Measurements from ENCODE around the gene ALG1. TPM values are rescaled to one million over a fixed set of nuclear protein-coding genes. Genes with fewer than 3 reads are reported as not detected.

Gene ALG1
- polyA plus RNA-seq, 1 donor from 2014 or later, result 13.9 TPM

DNA sequence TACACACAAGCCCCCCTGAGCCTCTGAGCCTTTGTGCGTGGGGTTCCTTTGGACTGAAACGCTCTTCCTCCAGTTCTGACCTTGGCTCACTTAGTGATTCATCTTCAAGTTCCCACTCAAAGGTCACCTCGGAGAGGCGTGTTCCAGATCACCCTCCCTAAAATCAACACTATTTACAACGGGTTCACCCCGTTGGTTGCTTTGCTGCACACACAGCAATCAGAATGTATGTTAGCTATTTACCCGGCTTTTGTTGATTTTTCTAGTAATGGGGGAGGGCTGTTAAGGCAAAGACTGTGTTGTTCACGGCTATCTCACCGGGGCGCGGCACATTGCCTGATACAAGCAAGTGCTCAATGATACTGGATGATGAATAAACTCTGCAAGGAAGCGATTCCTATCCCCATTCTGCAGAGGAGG, 38.9 kb upstream of the ALG1 start:
- Histone ChIP-seq H4K20me1 (ENCODE audit: insufficient read depth) (no peaks in the 10 kb centered on the region), H3K9ac (ENCODE audit: low read length) (peak overlapping the region; percentile 69), H3K79me2 (replicated peaks; ENCODE audit: insufficient read depth, low read length) (no peaks in the 10 kb centered on the region), H3K9me2 (ENCODE audit: insufficient read depth, low read length) (no peaks in the 10 kb centered on the region), H3F3A (ENCODE audit: insufficient read depth, low read length, poor library complexity, severe bottlenecking) (no peaks in the 10 kb centered on the region), H3K27me3 (ENCODE audit: insufficient read depth, low read depth, low read length) (no peaks in the 10 kb centered on the region), H3K4me3 (ENCODE audit: low read length) (peak overlapping the region; percentile 94), H2AFZ (ENCODE audit: low read depth, low read length) (peak overlapping the region; percentile 40), H3K36me3 (ENCODE audit: insufficient read depth, low read length) (no peaks in the 10 kb centered on the region), H3K9me3 (ENCODE audit: low read length) (no peaks in the 10 kb centered on the region), H3K27ac (ENCODE audit: low read length) (no peak overlapping the region), H3K4me2 (ENCODE audit: low read length) (peak overlapping the region; percentile 59)
- TF ChIP-seq RAD21 (conservative IDR thresholded peaks at IDR 0.05), result no peak
- TF ChIP-seq REST (IDR thresholded peaks at IDR 0.05; ENCODE audit: borderline replicate concordance), result no peak

GRCh38 chr16:5033256-5034166, 38.1 kb upstream of the ALG1 start, which contains the start of gene NAGPA:
NAGPA (minus strand) TSS chr16:5033935; CDS start chr16:5033914, 21 bp downstream.
- Histone ChIP-seq H3K9me2 (ENCODE audit: insufficient read depth, low read length) (no peaks in the 10 kb centered on the region), H2AFZ (ENCODE audit: low read depth, low read length) (peak within 1 kb of the TSS; percentile 77), H4K20me1 (ENCODE audit: insufficient read depth) (no peaks in the 10 kb centered on the region), H3K4me2 (ENCODE audit: low read length) (peak within 1 kb of the TSS; percentile 88), H3K27ac (ENCODE audit: low read length) (peak within 1 kb of the TSS; percentile 55), H3K36me3 (ENCODE audit: insufficient read depth, low read length) (no peaks in the 10 kb centered on the region), H3K9me3 (ENCODE audit: low read length) (no peaks in the 10 kb centered on the region), H3K27me3 (ENCODE audit: insufficient read depth, low read depth, low read length) (no peaks in the 10 kb centered on the region), H3K9ac (ENCODE audit: low read length) (peak within 1 kb of the TSS; percentile 69), H3F3A (ENCODE audit: insufficient read depth, low read length, poor library complexity, severe bottlenecking) (no peaks in the 10 kb centered on the region), H3K79me2 (replicated peaks; ENCODE audit: insufficient read depth, low read length) (no peaks in the 10 kb centered on the region), H3K4me3 (ENCODE audit: low read length) (peak within 1 kb of the TSS; percentile 94)
- TF ChIP-seq REST (IDR thresholded peaks at IDR 0.05; ENCODE audit: borderline replicate concordance) (peak; percentile 78), MXI1 (conservative IDR thresholded peaks at IDR 0.05; ENCODE audit: poor library complexity, severe bottlenecking) (peak; percentile 95), RAD21 (conservative IDR thresholded peaks at IDR 0.05) (peak; percentile 19), CTCF (IDR thresholded peaks at IDR 0.05; ENCODE audit: poor library complexity, severe bottlenecking) (peak; percentile 22), TAF1 (IDR thresholded peaks at IDR 0.05; ENCODE audit: low read depth) (no peak), EP300 (conservative IDR thresholded peaks at IDR 0.05; ENCODE audit: poor library complexity, severe bottlenecking) (peak; percentile 65), EZH2 (IDR thresholded peaks at IDR 0.05; ENCODE audit: borderline replicate concordance, insufficient read depth, low read length, poor library complexity, severe bottlenecking) (no peak), POLR2AphosphoS5 (IDR thresholded peaks at IDR 0.05) (peak; percentile 84), SMC3 (conservative IDR thresholded peaks at IDR 0.05; ENCODE audit: poor library complexity) (peak; percentile 46)

Measured in neural cell (in vitro differentiated cells).